ENCODE results near the gene KLHDC7A.

Gene KLHDC7A

DNA sequence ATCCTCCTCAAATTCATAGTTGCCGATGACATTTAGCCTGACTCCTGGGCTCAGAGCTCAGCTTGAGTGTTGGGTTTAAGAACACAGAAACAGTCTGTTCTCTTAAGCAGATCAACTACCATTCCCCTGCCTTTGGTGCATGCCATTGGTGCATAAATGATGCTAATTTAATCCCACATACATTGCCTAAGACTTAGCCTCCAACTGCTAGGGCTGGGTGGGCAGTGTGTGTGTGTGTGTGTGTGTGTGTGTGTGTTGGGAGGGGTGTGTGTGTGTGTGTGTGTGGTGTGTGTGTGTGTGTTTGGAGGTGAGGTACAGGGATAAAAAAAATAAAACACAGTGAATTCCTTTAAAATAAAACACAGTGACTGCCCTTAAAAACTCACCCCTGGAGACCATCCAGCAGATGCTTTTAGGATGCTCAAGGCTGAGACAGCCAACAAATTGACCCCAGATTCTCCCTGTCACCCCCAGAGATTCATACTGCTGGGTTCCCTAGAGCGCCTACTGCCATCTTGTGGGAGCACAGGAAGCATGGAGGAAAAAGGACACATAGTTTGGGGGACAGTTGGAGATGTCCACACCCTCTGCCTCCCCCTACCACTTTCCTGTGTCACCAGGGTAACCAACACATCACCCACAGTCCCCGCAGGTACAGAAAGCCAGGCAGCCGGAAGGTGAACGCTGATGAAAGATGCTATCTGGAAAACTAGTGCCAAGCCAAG lies 30.6 kb downstream of the KLHDC7A start:
- DNase-seq, result no peak

DNA sequence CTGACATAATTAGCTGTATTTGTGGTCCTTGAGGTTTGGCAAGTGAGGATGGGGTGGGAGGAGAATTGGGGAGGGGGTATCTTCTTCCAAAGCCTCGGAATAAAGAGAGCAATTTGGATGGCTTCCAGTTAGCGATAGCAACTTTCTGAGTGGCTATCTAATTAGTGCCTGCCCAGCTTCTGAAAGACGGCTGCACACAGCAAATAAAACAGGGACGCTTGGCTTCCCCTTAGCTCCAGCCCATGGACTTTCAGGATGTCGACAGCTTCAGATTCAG lies 31.1 kb downstream of the KLHDC7A start:
- no peak for DNase-seq

DNA sequence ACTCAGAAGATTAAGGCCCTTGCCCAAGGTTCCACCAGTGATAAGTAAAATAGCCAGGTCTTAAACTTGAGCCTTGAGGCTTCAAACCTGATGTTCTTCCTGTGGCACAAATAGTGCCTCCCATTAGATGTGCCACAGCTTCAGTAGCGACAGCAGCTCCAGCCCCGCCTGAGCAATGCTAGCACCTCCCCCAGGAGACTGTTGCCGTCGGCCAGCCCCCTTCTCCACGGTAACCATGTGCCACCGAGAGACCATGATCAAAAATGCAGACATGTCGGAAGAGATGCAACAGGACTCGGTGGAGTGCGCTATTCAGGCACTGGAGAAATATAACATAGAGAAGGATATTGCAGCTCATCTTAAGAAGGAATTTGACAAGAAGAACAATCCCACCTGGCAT lies 32.2 kb downstream of the KLHDC7A start:
- DNase-seq, result no peak

DNA sequence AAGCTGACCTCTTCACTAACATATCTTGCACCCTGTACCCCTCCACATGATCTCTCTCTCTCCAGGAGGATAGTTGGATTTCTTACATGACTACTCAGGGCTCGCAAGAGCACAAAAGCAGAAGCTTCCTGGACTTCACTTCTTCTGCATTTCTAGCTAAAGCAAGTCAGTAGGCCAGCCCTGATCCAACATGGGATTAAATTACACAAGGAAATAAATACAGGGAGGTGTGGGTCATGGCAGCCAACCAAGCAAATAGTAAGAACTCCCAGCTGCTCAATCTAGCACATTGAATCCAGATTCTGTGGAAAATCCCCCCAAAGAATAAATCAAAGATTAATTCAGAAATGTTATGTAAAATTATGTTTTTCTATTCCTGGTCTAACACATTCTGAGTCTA lies 33.3 kb downstream of the KLHDC7A start:
- no peak for DNase-seq

DNA sequence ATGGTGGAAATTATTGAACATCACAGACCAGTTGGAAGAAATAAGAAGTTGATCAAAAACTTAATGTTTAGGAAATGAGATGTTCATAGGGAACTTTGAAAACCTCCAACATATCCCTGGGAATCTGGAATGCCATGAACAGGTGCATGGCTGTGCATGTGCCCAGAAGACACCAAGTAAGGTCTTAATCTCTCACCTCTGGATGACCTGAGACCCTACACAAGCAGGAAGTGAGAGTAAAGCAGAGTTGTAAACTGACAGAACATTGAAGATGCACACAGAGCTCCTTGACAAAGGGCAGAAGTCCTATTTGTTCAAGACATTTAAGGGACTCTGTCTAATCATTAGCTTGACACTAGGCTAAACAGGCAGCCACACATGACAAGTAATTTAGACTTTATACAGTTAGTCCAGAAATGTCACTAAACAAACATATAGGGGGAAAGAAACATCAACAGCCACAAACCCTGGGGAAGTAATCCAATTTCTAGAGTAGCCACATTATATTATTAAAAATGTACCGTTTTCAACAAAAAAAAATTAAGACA lies 34.5 kb downstream of the KLHDC7A start:
- DNase-seq, result no peak

DNA sequence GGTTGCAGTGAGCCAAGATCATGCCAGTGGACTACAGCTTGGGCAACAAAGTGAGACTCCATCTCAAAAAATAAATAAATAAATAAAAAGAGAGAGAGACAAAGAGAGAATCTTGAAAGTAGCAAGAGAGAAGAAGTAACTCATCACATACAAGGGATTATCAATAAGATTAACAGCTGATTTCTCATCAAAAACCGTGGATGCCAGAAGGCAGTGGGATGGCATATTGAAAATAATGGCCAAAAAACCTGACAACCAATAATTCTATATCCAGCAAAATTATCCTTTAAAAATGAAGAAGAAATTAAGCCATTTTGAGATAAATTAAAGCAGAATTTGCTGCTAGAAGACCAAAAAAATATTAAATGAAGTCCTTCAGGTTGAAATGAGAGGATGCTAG lies 35.7 kb downstream of the KLHDC7A start:
- no peak for DNase-seq

DNA sequence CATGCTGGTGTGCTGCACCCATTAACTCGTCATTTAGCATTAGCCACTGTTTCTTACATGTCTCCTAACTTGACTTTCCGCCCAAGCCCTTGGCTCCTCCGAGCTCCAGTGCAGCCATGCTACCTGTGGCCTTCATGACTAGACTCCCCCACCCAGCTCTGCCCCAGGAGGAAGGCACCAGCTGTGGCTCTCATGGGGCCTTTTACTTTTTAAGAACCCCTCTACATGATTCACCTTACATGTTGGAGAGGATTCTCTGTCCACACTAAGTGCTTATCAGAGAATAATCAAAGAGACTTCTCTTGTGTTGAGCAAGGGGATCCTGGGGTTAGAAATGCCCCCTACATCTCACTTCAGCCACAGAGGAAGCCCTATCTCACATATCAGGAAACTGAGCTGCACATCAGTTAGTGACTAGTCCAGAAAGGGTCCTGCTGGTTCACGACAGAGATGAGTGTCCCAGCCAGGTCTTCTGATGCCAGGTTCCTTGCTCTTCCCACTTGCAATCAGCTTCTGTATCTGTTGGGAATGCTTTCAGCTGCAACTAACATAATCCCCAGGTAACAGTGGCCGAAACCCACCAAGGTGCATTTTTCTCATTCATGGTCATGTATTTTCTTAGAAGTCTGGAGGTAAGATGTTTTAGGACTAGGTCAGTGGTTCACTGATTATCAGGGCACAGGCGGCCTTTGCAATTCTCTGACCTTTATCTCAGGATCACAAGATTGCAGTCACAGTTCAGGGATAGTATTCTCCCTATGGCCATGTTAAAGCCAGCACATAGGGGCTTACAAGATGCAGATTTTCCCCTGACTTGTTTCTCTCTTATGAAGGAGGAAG lies 45.9 kb downstream of the KLHDC7A start:
- no peak for DNase-seq

DNA sequence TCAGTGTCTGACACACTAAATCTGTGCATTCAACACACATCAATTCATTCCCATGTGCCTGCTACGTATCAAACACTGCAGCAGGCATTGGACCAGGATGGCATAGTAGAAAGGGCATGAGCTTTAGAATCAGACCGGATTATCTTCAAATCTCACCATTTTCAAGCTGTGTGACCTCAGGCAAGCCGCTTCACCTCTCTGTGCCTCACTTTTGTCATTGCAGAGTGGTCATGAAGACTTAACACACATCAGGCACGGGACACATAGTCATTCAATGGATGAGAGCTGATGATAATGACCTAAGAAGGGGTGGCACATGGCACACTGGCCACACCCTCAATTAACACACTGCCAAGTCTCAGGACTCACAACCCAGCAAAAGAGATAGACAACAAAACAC lies 46.8 kb downstream of the KLHDC7A start:
- DNase-seq, result no peak

DNA sequence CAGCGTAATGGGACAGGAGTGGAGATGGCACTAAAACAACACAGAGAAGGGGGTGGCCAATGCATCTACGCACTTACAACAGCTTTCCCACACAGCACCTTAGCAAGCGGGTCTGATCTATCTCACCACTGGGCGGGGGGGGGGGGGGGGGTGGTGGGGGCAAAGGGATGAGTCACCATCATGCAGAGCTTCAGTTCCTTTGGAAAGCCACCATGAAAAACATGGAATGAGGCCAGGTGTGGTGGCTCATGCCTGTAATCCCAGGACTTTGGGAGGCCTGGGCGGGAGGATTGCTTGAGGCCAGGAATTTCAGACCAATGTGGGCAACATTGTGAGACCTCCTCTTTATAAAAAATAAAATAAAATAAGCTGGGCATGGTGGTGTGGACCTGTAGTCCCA lies 47.2 kb downstream of the KLHDC7A start:
- DNase-seq, result no peak

DNA sequence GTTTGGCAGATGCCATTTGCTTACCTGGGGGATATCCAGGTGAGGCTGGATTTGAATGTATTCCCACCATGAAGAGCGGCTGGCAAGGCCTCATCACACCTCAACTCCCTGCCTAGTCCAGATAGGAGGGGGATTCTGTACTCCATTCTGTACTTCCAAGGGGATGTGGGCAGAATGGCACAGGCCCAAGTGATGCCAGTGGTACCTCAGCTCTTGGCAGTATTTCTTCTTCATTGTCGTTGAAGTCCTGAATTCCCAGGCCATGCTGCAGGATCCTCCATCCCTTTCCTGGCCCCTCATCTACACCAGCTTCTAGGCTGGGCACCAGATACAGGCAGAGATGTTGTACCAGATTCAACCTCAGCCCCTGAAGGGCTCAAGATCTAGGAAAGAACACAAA lies 47.9 kb downstream of the KLHDC7A start:
- no peak for DNase-seq

DNA sequence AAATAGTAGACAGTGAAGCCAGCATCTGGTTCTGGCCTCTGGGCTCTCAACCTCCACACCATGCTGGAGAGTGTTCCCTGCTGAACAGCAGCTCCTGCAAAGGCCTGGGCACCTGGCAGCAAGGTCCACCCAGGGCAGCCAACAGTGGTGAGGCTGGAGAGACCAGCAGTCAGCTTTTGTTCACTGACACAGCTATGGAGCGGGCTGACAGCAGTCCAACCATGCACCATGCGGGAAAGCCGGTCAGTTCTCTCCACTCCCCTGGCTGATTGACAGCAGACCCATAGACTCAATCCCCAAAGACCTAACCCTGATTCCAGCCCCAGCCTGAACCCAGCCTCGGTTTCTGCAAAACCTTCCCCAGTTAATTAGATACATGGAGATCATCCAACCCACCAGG lies 49.0 kb downstream of the KLHDC7A start:
- DNase-seq, result no peak

DNA sequence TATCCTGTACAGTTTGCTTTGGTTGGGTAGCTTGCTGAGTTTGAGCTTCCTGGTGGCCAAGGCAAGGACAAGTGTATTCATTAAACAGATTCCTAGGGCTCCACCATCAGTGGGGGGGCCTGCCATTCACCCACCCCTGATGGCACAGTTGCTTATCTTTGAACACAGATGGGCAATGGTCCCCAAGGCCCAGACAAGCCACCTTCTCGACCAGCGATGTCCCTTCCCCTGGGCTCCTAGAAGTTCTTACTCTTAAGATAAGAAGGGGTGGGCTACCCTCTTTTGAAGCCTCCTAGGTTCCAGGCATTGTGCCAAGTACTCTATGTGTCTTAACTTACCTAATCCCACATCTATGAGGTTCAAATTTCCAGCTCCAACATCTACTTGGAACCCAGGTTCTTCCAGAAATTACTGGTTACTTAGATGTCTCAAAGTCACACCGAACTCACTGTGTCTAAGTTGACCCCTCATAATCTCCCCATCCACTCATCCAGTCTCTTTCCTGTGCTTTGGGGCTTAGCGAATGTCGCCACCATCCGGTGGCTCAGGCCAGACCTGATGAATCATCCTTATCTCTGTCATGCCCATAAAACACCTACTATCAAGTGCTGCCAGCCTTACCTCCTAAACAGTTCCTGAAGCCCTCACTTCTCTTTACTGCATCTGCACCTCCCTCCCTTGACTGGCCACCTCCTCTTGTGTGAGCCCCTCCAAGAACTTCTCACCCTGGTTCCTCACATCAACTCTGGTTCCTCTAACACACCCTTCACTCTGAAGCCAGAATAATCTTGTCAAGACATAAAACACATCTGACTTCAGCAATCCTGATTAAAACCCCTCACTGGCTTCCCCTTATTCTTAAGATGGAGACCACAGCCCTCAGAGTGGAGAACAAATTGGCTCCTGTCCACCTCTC lies 50.1 kb downstream of the KLHDC7A start:
- DNase-seq, result no peak

DNA sequence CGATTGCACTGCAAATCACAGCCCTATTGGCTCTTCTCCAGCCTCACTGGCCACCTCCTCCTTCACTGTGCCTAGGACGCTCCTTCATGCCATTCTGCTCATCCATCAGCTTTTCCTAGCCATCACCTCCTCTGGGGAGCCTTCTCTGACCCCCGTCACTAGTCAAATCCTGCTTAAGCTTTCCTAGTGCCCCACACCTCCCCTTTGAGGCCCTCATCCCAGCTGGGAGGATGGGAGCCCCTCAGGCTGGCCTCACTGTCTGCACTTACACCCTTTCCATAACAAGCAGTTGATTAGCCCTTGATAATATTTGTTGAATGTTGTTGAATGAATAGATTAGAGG lies 50.7 kb downstream of the KLHDC7A start:
- no peak for DNase-seq

DNA sequence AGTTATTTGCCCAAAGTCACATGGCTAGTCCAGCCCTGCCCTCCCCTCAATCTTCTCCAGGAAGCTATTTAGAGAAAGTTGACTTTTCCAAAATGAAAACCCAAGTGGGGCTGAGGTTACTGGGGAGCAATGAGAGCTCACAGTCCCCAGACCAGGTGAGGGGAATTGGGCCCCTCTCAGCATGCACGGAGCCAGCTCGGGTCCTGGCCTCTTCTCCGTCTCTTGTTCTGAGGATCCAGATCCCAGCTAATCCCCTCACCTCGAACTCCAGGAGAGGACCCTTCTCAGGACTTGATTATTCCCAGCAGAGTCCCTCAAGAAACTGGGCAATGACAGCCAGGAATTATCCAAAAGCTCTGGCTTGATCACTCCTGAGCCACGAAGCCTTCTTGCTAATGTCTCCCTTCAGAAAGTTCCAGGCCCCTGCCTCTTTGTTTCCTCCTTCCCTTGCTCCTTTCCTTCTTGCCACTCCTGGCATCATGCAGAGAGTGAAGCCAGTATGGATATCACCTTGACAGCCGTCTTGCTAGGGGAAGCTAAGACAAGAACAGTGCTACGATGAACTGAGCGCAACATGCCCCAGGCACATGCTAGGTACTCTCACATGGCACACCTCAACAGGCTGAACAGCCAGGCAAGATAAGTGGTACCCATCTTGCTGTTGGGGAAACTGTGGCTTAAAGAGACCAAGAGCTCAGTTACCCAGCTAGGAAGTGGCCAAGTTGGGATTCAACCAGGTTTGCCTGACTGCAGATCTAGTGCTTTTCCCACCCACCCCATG lies 51.9 kb downstream of the KLHDC7A start:
- no peak for DNase-seq

DNA sequence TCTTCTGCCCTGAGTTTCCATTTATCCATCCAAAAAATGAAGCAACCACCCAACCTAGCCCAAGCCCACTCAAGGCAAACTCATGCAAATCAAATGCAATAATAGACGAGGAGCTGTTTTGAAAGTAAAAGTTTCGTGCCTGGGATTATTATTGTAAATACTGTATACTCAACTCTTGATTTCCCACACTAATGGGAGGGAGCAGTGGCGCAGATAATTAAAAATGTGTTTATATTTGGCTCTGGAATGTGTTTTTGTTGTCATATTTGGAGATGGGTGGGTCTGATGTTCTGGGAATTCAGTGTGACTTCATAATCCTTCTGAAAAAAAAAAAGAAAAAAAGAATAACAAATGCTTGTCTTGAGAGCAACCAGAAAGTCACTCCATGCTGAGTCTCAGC lies 52.5 kb downstream of the KLHDC7A start:
- no peak for DNase-seq

DNA sequence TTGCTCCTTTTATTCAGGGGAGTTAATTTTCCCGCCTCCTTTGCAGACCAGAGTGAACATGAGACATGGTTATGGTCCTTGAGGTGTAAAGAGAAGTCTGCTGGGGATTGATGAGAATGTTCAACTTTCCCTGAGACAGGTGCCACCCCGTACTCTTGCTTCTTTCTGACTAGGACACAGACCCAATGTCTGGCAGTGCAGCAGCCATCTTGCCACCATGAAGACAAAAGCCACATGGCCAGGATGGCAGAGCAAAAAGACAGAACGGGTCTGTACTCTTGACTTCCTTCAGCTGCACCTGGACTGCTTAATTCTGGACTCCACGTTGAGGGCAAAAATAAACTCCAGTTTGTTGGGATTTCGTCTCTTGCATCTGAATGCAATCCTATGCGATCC lies 54.1 kb downstream of the KLHDC7A start:
- no peak for DNase-seq
